HCT116 (cell line): ENCODE measurements around the gene CFAP43. TPM values are rescaled to one million over a fixed set of nuclear protein-coding genes. Genes with fewer than 3 reads are reported as not detected.
A peak's percentile ranks its signal among the peaks of the same experiment; 100 is the strongest.

Source experiments
- ATAC-seq: fragments of 200-7000 bp; cut with Tn5 transposase; 2 replicates; pipeline ENCODE4 v1.9.1; 2020; ENCODE audit warnings: mild to moderate bottlenecking, moderate library complexity
- BruUV-seq: library from RNA; stranded (reverse); fragments of 400-500 nt; replicated peaks from 2 replicates; lab custom pipeline; 2021; lab: Mats Ljungman, UMichigan
- CTCF ChIA-PET: fragments of 300-600 bp; sonication (Branson Sonifier 250); formaldehyde crosslinking; loops from one replicate; lab custom pipeline; 2021; ENCODE audit warnings: antibody characterized with exemption; lab: Charles Lee
- POLR2A ChIA-PET: fragments of 300-600, 350-600 bp; sonication (Branson Sonifier 250); formaldehyde crosslinking; loops from one replicate; lab custom pipeline; 2021; ENCODE audit warnings: antibody characterized with exemption; lab: Charles Lee
- RAD21 ChIA-PET, 2 experiments: fragments of 300-600 bp; sonication (Branson Sonifier 250); formaldehyde crosslinking; loops; one replicate each; lab custom pipeline; 2023; ENCODE audit warnings: low total read pairs in 2 of 2; ENCODE audit not compliant: uncharacterized antibody in 2 of 2, unreplicated experiment in 2 of 2, low non-redundant PET in 1 of 2; lab: Charles Lee
- DNase-seq: peaks from one replicate; pipeline ENCODE4 v3.0.0-alpha.2; 2010; ENCODE audit warnings: low read depth, low spot score
- H2AFZ ChIP-seq: fragments of 200-600 bp; shearing (Covaris generic), sonication (generic); 2 replicates; pipeline ENCODE4 v1.6.1; 2017; ENCODE audit warnings: low read depth, mixed run types, mixed read lengths, antibody characterized with exemption, low read length; ENCODE audit not compliant: poor library complexity, severe bottlenecking
- H3K27ac ChIP-seq: 2 replicates; pipeline ENCODE4 v1.5.1; 2012; ENCODE audit warnings: low read depth, low read length
- H3K27me3 ChIP-seq: fragments of 200-600 bp; sonication (generic); 2 replicates; pipeline ENCODE4 v1.6.1; 2016; ENCODE audit warnings: mixed run types, low read length, mixed read lengths; ENCODE audit not compliant: insufficient read depth
- H3K36me3 ChIP-seq, 2 experiments: fragments of 200-500 bp in 1 of 2; fragments of 200-600 bp in 1 of 2; sonication (Bioruptor generic) in 1 of 2; sonication (generic) in 1 of 2; 2 replicates each; pipeline versions ENCODE4 v1.5.1 to v1.6.1; 2014 to 2016; ENCODE audit warnings: low read length in 2 of 2, inconsistent platforms in 1 of 2, mixed read lengths in 1 of 2, mixed run types in 1 of 2; ENCODE audit not compliant: insufficient read depth in 2 of 2, control insufficient read depth in 1 of 2
- H3K4me1 ChIP-seq, 2 experiments: fragments of 200-600 bp in 1 of 2; sonication (generic) in 1 of 2; 2 replicates each; pipeline versions ENCODE4 v1.5.1 to v1.6.1; 2012 to 2017; ENCODE audit warnings: low read length in 2 of 2, inconsistent platforms in 1 of 2, mild to moderate bottlenecking in 1 of 2, mixed read lengths in 1 of 2, mixed run types in 1 of 2, moderate library complexity in 1 of 2; ENCODE audit not compliant: insufficient read depth in 2 of 2, control insufficient read depth in 1 of 2
- H3K4me2 ChIP-seq: fragments of 200-600 bp; sonication (generic); 2 replicates; pipeline ENCODE4 v1.6.1; 2017; ENCODE audit warnings: mixed run types, low read length, mixed read lengths
- H3K4me3 ChIP-seq, 2 experiments: fragments of 200-600 bp in 1 of 2; sonication (generic) in 1 of 2; replicated peaks in 1 of 2; 2 replicates each; pipeline ENCODE4 v1.5.1; 2011 to 2016; ENCODE audit warnings: low read length in 2 of 2, control low read depth in 1 of 2, low read depth in 1 of 2, mild to moderate bottlenecking in 1 of 2, mixed read lengths in 1 of 2, mixed run types in 1 of 2
- H3K79me2 ChIP-seq: fragments of 200-600 bp; sonication (generic); 2 replicates; pipeline ENCODE4 v1.6.1; 2017; ENCODE audit warnings: mild to moderate bottlenecking, mixed run types, low read length, moderate library complexity, mixed read lengths; ENCODE audit not compliant: insufficient read depth
- H3K9ac ChIP-seq: fragments of 200-600 bp; sonication (generic); 2 replicates; pipeline ENCODE4 v1.6.1; 2016; ENCODE audit warnings: low read length, mixed read lengths
- H3K9me2 ChIP-seq: fragments of 200-600 bp; sonication (generic), shearing (Covaris generic); 2 replicates; pipeline ENCODE4 v1.6.1; 2017; ENCODE audit warnings: mixed run types, mild to moderate bottlenecking, moderate library complexity; ENCODE audit not compliant: insufficient read depth
- H3K9me3 ChIP-seq, 2 experiments: fragments of 200-500 bp in 1 of 2; fragments of 200-600 bp in 1 of 2; sonication (Bioruptor generic) in 1 of 2; sonication (generic) in 1 of 2; 2 replicates each; pipeline ENCODE4 v1.6.1; 2014 to 2017; ENCODE audit warnings: low read length in 2 of 2, mixed read lengths in 2 of 2, inconsistent platforms in 1 of 2, low read depth in 1 of 2, mild to moderate bottlenecking in 1 of 2, mixed run types in 1 of 2, moderate library complexity in 1 of 2; ENCODE audit not compliant: control insufficient read depth in 1 of 2, insufficient read depth in 1 of 2
- H4K20me1 ChIP-seq: fragments of 200-600 bp; sonication (generic), shearing (Covaris generic); 2 replicates; pipeline ENCODE4 v1.6.1; 2017; ENCODE audit warnings: mixed run types, mild to moderate bottlenecking, moderate library complexity; ENCODE audit not compliant: insufficient read depth
- CBX3 ChIP-seq: IDR thresholded peaks from 2 replicates; pipeline ENCODE4 v1.6.1; 2012; ENCODE audit warnings: low read depth
- CEBPB ChIP-seq: IDR thresholded peaks from 2 replicates; pipeline ENCODE4 v1.6.1; 2012; ENCODE audit warnings: low read depth
- CTCF ChIP-seq, 3 experiments: fragments of 200-600 bp in 1 of 3; sonication (generic) in 1 of 3; IDR thresholded peaks in 2 of 3; conservative IDR thresholded peaks in 1 of 3; 2 replicates each; pipeline ENCODE4 v1.5.1; 2012 to 2017; ENCODE audit warnings: low read depth in 2 of 3, low read length in 2 of 3, antibody characterized with exemption in 1 of 3, borderline replicate concordance in 1 of 3, control low read depth in 1 of 3, mild to moderate bottlenecking in 1 of 3, mixed read lengths in 1 of 3, mixed run types in 1 of 3, moderate library complexity in 1 of 3; ENCODE audit not compliant: insufficient read depth in 1 of 3
- EGR1 ChIP-seq: IDR thresholded peaks from 2 replicates; pipeline ENCODE4 v1.6.1; 2012; ENCODE audit warnings: low read depth
- ELF1 ChIP-seq: IDR thresholded peaks from 2 replicates; pipeline ENCODE4 v1.6.1; 2012; ENCODE audit warnings: low read depth, borderline replicate concordance
- EZH2 ChIP-seq: fragments of 200-600 bp; sonication (generic); IDR thresholded peaks from 2 replicates; pipeline ENCODE4 v1.6.1; 2017; ENCODE audit warnings: antibody characterized with exemption, mixed run types
- EZH2phosphoT487 ChIP-seq: fragments of 200-600 bp; IDR thresholded peaks from 2 replicates; pipeline ENCODE4 v1.6.1; 2018; ENCODE audit warnings: antibody characterized with exemption, borderline replicate concordance
- MAX ChIP-seq: IDR thresholded peaks from 2 replicates; pipeline ENCODE4 v1.6.1; 2012
- RAD21 ChIP-seq: IDR thresholded peaks from 2 replicates; pipeline ENCODE4 v1.6.1; 2012; ENCODE audit warnings: low read depth, mild to moderate bottlenecking
- YY1 ChIP-seq: IDR thresholded peaks from 2 replicates; pipeline ENCODE4 v1.6.1; 2011; ENCODE audit warnings: low read length, low read depth, moderate library complexity, mild to moderate bottlenecking; ENCODE audit not compliant: insufficient replicate concordance; ENCODE audit errors: extremely low read depth
- ZBTB33 ChIP-seq: IDR thresholded peaks from 2 replicates; pipeline ENCODE4 v1.6.1; 2011; ENCODE audit warnings: mild to moderate bottlenecking, low read length, moderate library complexity; ENCODE audit not compliant: insufficient replicate concordance; ENCODE audit errors: extremely low read depth
- ZNF274 ChIP-seq: fragments of 200-500 bp; sonication (Bioruptor generic); IDR thresholded peaks from 2 replicates; pipeline ENCODE4 v1.6.1; 2014; ENCODE audit warnings: mild to moderate bottlenecking, low read depth, low read length, inconsistent platforms
- intact Hi-C: fragments of 100-400 bp; cut with micrococcal nuclease; formaldehyde crosslinking; loops from 2 replicates; pipeline ENCODE4 v1.10.0; 2022
- total RNA-seq: library from RNA; stranded (reverse); gene quantifications from one replicate; pipeline ENCODE4 v1.2.1, GENCODE V29; 2021; ENCODE audit not compliant: unreplicated experiment

Gene CFAP43
- total RNA-seq, 1 experiment from 2014 or later = 4.0 TPM

- no TSS peak for BruUV-seq
- Histone ChIP-seq H3K9me3 (no peaks in the 10 kb centered on the region), H3K27me3 (no peaks in the 10 kb centered on the region), H4K20me1 (no peaks in the 10 kb centered on the region), H3K4me1 (no peaks in the 10 kb centered on the region), H3K36me3 (no peaks in the 10 kb centered on the region), H3K9me2 (no peaks in the 10 kb centered on the region), H3K4me2 (no peak overlapping the region), H3K27ac (no peak overlapping the region), H3K79me2 (no peaks in the 10 kb centered on the region), H2AFZ (no peak overlapping the region), H3K9ac (no peak overlapping the region), H3K4me3 (no peak overlapping the region)
- RAD21 ChIA-PET = interaction anchor here in 1 of 2 experiments (0.7 kb wide), 1 partner anchor 322 kb away, joined by 3 read pairs; no protein-coding TSS in a partner anchor
- peak; percentile 93 for ATAC-seq
- peak; percentile 41 for DNase-seq
- CTCF ChIA-PET = interaction anchor here (1.0 to 1.9 kb wide), 7 partner anchors 17 to 322 kb away, joined by 3 to 10 read pairs (median 5); partner anchors contain the start of gene SFR1
- POLR2A ChIA-PET = no interaction called here
- no peak for TF ChIP-seq CBX3
- no peak for TF ChIP-seq ZBTB33
- no peak for TF ChIP-seq ZNF274
- TF ChIP-seq CTCF (IDR thresholded peaks at IDR 0.05 in 2 of 3, conservative IDR thresholded peaks at IDR 0.05 in 1 of 3; ENCODE audit: borderline replicate concordance in 1 of 3, insufficient read depth in 1 of 3, low read depth in 2 of 3, low read length in 2 of 3) = peak; percentile 81 to 92 (median 83)
- TF ChIP-seq EGR1 = no peak
- TF ChIP-seq EZH2 = no peak
- TF ChIP-seq RAD21 = peak; percentile 95
- no peak for TF ChIP-seq EZH2phosphoT487
- TF ChIP-seq ELF1 = no peak
- no peak for TF ChIP-seq MAX
- no peak for TF ChIP-seq CEBPB
- peak; percentile 57 for TF ChIP-seq YY1
- intact Hi-C loops = loop anchor here (1.0 to 2.0 kb wide), 4 partner anchors 83 to 497 kb away; no protein-coding TSS in a partner anchor
Measured at GRCh38 chr10:104209575-104210198, 22.5 kb downstream of the CFAP43 start.
